ENCODE results near the gene METTL16. TPM values are rescaled to one million over a fixed set of nuclear protein-coding genes. Genes with fewer than 3 reads are reported as not detected.

The METTL16 gene
- total and polyA plus RNA-seq, 7 donors, result 11.2 to 33.0 (median 23.5) TPM

DNA sequence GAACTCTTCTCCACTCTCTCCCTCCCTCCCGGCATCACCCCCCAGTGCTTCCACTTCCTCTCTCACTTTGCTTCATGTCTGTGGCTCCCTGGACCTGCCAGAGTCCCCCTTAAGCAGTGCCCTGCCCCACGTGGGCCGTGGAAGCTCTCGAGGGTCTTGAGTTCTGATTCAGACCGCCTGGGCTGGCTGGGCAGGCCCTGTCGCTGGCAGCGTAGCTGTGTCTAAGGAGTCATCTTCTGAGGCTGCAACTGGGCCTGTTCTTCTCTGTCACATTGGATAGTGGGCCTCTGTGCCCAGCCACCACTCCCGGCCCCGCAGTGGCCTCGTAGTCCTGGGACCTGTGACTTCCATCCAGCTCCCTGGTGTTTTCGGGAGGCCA lies 141.5 kb downstream of the METTL16 start:
- no peak for DNase-seq
- ATAC-seq, result no peak
- Histone ChIP-seq H3K27ac (no peak overlapping the region), H3K4me3 (no peak overlapping the region), H3K27me3 (ENCODE audit: insufficient read depth in 3 of 3, low read length in 2 of 3) (no peaks in the 10 kb centered on the region), H3K36me3 (ENCODE audit: insufficient read depth in 1 of 2, low read depth in 1 of 2) (peaks cover 0 to 62% of the 10 kb centered on the region in 2 donors), H3K9me3 (no peaks in the 10 kb centered on the region), H3K4me1 (peaks cover under 1% of the 10 kb centered on the region)
- TF ChIP-seq, protein P1, sequence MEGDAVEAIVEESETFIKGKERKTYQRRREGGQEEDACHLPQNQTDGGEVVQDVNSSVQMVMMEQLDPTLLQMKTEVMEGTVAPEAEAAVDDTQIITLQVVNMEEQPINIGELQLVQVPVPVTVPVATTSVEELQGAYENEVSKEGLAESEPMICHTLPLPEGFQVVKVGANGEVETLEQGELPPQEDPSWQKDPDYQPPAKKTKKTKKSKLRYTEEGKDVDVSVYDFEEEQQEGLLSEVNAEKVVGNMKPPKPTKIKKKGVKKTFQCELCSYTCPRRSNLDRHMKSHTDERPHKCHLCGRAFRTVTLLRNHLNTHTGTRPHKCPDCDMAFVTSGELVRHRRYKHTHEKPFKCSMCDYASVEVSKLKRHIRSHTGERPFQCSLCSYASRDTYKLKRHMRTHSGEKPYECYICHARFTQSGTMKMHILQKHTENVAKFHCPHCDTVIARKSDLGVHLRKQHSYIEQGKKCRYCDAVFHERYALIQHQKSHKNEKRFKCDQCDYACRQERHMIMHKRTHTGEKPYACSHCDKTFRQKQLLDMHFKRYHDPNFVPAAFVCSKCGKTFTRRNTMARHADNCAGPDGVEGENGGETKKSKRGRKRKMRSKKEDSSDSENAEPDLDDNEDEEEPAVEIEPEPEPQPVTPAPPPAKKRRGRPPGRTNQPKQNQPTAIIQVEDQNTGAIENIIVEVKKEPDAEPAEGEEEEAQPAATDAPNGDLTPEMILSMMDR (IDR thresholded peaks at IDR 0.05), result no peak
- WGBS, 3 donors, result 91 to 92% (median 92%) methylated on average over 11 of the region's 11 CpGs
- intact Hi-C loops (cut with DNase I), result no loop called here

DNA sequence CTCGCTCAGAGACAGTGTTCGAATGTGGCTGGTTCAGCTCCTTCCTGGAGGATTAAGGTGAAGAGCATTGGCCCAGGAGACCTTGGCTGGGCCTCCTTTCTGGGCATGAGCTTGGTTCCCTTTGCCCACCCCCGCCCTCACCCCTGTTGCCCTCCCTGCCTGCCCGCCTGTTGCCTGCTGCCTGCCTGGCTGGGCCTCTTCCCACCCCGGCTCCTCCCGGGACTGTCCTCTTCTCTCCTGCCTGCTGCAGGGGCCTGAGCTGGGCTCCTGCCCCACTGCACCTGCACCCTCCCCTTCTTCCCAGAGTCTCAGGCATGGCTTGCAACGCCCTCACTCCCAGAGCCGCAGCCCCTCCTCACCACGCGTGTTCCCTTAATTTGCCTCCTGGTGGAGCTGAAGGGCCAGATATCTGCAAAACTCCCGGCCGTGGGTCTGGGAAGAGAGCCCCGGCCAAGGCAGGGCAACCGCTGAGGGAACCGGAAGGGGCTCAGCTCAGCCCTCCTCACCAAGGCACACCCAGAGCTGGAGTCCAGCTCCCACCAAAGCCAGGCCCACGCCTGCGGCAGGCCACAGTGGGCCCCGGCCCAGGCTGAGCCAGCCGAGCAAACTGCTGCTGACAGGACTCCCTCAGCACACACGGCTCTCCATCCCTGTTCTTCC lies 142.0 kb downstream of the METTL16 start:
- H3K4me3 ChIP-seq, result no peak overlapping the region
- DNase-seq (no peak), ATAC-seq (no peak)
- H3K4me1 ChIP-seq, result peaks cover 5% of the 10 kb centered on the region
- intact Hi-C loops (cut with DNase I), result loop anchor here in 1 of 2 donors (10.0 kb wide), 1 partner anchor 45 kb away; no protein-coding TSS in a partner anchor
- TF ChIP-seq, protein P1 (IDR thresholded peaks at IDR 0.05), result no peak
- H3K9me3 ChIP-seq, result no peaks in the 10 kb centered on the region
- H3K36me3 ChIP-seq (ENCODE audit: insufficient read depth in 1 of 2, low read depth in 1 of 2), result peaks cover 0 to 62% of the 10 kb centered on the region in 2 donors
- WGBS, 3 donors, result 61 to 75% (median 64%) methylated on average over 20 of the region's 20 CpGs
- H3K27me3 ChIP-seq (ENCODE audit: insufficient read depth in 3 of 3, low read length in 2 of 3), result no peaks in the 10 kb centered on the region
- no peak overlapping the region for H3K27ac ChIP-seq

DNA sequence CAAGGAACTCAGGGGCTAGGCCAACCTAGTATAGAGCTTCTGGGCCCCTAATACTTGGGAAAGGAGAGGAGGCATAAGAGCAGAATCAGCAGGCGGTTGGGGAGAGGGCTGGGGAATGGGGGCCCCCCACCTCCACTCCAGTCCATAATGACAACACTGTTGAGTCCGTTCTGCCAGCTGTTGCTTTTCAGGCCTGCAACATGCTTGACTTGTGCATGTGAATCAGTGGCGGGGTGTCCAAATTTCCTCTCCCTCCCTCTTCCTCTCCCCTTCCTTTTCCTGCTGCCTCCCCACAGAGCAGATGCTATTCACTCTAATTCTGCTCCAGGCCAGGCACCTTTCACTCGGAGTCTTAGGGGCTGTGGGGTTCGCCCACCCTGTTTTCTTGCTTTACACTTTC lies 142.6 kb downstream of the METTL16 start:
- intact Hi-C loops (cut with DNase I), result loop anchor here in 1 of 2 donors (10.0 kb wide), 1 partner anchor 46 kb away; no protein-coding TSS in a partner anchor

DNA sequence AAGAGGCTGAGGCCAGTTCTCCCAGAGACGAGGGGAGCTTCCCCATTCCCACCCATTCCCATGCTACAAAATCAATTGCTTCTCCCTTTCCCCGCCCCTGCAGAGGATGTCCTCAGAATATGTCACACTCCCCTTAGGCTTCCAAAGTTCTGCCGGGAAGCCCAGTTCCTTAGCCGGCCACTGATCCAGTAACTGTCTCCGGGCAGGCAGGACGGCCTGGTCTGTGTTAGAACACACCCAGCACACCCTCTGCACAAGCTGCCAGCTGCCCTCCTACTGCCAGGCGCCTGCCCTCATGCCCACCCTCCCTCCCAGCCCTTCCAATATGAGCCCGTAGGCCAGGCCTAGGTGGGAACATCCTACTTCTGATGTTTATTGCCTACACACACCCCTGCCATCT lies 143.3 kb downstream of the METTL16 start:
- Histone ChIP-seq H3K27me3 (ENCODE audit: insufficient read depth in 3 of 3, low read length in 2 of 3) (no peaks in the 10 kb centered on the region), H3K9me3 (no peaks in the 10 kb centered on the region), H3K36me3 (ENCODE audit: insufficient read depth in 1 of 2, low read depth in 1 of 2) (peaks cover 0 to 54% of the 10 kb centered on the region in 2 donors), H3K4me3 (no peak overlapping the region), H3K27ac (no peak overlapping the region), H3K4me1 (peaks cover 18% of the 10 kb centered on the region)
- TF ChIP-seq, protein P1 (IDR thresholded peaks at IDR 0.05), result no peak
- intact Hi-C loops (cut with DNase I), result loop anchor here in 1 of 2 donors (10.0 kb wide), 1 partner anchor 46 kb away; no protein-coding TSS in a partner anchor
- DNase-seq, result no peak
- no peak for ATAC-seq
- WGBS, 3 donors, result 78 to 90% (median 83%) methylated on average over 8 of the region's 8 CpGs

More for the DNA sequence above, 142.6 kb downstream of the METTL16 start:
- Histone ChIP-seq H3K4me1 (peaks cover 12% of the 10 kb centered on the region), H3K36me3 (ENCODE audit: insufficient read depth in 1 of 2, low read depth in 1 of 2) (peaks cover 0 to 61% of the 10 kb centered on the region in 2 donors), H3K9me3 (no peaks in the 10 kb centered on the region), H3K27ac (no peak overlapping the region), H3K4me3 (no peak overlapping the region), H3K27me3 (ENCODE audit: insufficient read depth in 3 of 3, low read length in 2 of 3) (no peaks in the 10 kb centered on the region)
- DNase-seq (no peak), ATAC-seq (no peak)
- 67 to 76% (median 73%) methylated on average over 5 of the region's 5 CpGs for WGBS, 3 donors
- TF ChIP-seq, protein P1 (IDR thresholded peaks at IDR 0.05), result no peak

Data from psoas muscle (tissue), 8 donors.